Measurements from ENCODE around the gene CPLX3.

The CPLX3 gene

DNA sequence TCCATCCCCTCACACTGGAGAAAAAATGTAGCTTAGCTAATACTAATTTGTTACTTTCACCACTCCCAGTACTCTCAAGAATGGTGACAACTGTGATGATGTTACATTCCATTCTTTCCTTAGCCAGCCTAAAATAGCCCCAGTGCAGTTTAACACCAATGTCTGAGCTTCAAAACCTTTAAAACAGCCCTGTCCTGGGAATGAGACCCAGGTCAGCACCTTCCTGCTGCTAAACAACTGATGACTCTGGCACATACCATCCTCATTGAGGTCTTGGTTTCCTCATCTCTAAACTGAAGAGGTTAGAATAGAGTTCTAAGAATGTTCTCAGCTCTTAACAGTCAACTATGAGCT, 42.9 kb downstream of the CPLX3 start:
- ChIA-PET CTCF (interaction anchor here (1.0 to 2.1 kb wide), 8 partner anchors 10 to 88 kb away, joined by 3 to 21 read pairs (median 4); no protein-coding TSS in a partner anchor), POLR2A (no interaction called here)
- TF ChIP-seq, protein P1, sequence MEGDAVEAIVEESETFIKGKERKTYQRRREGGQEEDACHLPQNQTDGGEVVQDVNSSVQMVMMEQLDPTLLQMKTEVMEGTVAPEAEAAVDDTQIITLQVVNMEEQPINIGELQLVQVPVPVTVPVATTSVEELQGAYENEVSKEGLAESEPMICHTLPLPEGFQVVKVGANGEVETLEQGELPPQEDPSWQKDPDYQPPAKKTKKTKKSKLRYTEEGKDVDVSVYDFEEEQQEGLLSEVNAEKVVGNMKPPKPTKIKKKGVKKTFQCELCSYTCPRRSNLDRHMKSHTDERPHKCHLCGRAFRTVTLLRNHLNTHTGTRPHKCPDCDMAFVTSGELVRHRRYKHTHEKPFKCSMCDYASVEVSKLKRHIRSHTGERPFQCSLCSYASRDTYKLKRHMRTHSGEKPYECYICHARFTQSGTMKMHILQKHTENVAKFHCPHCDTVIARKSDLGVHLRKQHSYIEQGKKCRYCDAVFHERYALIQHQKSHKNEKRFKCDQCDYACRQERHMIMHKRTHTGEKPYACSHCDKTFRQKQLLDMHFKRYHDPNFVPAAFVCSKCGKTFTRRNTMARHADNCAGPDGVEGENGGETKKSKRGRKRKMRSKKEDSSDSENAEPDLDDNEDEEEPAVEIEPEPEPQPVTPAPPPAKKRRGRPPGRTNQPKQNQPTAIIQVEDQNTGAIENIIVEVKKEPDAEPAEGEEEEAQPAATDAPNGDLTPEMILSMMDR (IDR thresholded peaks at IDR 0.05; ENCODE audit: insufficient read depth, low read length, missing control alignments), result no peak
- no peak overlapping the region for H3K4me3 ChIP-seq (ENCODE audit: low read depth, low read length)
- DNase-seq (ENCODE audit: low read depth, low spot score), result no peak

- ChIA-PET POLR2A (no interaction called here), CTCF (interaction anchor here (1.0 to 2.1 kb wide), 8 partner anchors 11 to 89 kb away, joined by 3 to 21 read pairs (median 4); no protein-coding TSS in a partner anchor)
- TF ChIP-seq, protein P1 (IDR thresholded peaks at IDR 0.05; ENCODE audit: insufficient read depth, low read length, missing control alignments), result no peak
- DNase-seq (ENCODE audit: low read depth, low spot score), result no peak
- H3K4me3 ChIP-seq (ENCODE audit: low read depth, low read length), result no peak overlapping the region
Measured at GRCh38 chr15:74869726-74870407, 43.4 kb downstream of the CPLX3 start.

GRCh38 chr15:74870436-74871215, 44.2 kb downstream of the CPLX3 start:
- TF ChIP-seq, protein P1 (IDR thresholded peaks at IDR 0.05; ENCODE audit: insufficient read depth, low read length, missing control alignments), result no peak
- DNase-seq (ENCODE audit: low read depth, low spot score), result no peak
- H3K4me3 ChIP-seq (ENCODE audit: low read depth, low read length), result no peak overlapping the region
- ChIA-PET POLR2A (interaction anchor here (1.0 kb wide), 1 partner anchor 35 kb away, joined by 3 read pairs; no protein-coding TSS in a partner anchor), CTCF (interaction anchor here (0.9 to 2.1 kb wide), 8 partner anchors 12 to 90 kb away, joined by 3 to 21 read pairs (median 4); no protein-coding TSS in a partner anchor)

DNA sequence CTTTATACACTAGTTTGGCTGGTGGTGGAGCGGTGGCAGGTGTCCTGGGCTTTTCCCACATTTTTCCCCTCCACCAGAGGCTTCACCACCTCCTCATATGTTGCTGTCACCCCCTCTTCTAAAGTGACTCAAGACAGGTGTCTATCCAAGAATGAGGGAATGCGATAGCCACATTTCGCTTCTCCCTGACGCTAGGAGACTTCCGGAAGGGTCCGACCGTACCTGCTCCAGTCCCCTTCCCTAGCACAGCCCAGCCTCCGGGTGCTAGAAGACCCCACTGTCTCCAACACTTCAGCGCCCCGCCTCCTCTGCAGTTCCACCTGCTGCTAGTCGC, 46.2 kb downstream of the CPLX3 start:
- TF ChIP-seq, protein P1 (IDR thresholded peaks at IDR 0.05; ENCODE audit: insufficient read depth, low read length, missing control alignments), result no peak
- CTCF ChIA-PET, result interaction anchor here (0.7 to 3.7 kb wide), 2 partner anchors 15 to 29 kb away, joined by 4 to 21 read pairs; no protein-coding TSS in a partner anchor
- DNase-seq (ENCODE audit: low read depth, low spot score), result no peak
- POLR2A ChIA-PET, result interaction anchor here (1.0 kb wide), 1 partner anchor 25 kb away, joined by 3 read pairs; no protein-coding TSS in a partner anchor
- peak overlapping the region; percentile 93 for H3K4me3 ChIP-seq (ENCODE audit: low read depth, low read length)

DNA sequence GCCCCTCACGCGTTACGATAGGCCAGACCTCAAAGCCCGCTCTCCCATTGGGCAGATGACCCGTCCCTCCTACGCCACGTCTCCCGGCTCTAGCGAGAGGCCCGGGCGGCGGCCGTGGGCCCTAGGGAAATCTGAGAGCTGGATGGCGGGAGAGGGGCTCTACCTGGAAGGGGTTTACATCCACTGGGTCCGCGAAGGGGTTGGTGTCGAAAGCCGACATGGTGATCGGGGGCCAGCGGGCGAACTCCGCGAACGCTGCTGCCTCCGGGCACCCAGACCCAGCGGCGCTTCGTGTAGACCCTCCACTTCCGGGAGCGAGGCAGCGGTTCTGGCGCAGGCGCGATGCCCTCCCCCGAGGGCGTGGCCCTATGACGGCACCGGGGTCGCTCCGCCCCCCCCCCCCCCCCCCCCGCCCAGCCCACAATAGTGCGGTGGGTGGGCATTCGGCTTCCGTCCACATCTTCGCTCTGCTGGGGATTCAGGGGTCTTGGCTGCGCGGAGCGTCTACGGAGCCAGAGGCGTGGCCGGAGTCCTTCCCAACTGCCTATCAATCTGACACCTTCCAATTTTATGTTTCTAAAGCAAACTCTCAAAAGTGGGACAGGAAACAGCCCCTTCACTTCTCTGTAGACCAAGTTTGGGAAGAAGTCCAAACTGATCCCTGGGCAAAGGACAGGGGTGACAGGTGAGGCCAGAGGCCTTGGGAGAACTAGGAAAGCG, 46.8 kb downstream of the CPLX3 start, which contains the start of gene SCAMP2:
TSS of gene SCAMP2 (minus strand) at position 330 of the 720 bp plus-strand sequence. CDS start at position 220, 110 bp downstream.
- POLR2A ChIA-PET, result no interaction called here
- CTCF ChIA-PET, result interaction anchor here (0.7 to 3.7 kb wide), 2 partner anchors 15 to 28 kb away, joined by 4 to 21 read pairs; no protein-coding TSS in a partner anchor
- TF ChIP-seq, protein P1 (IDR thresholded peaks at IDR 0.05; ENCODE audit: insufficient read depth, low read length, missing control alignments), result no peak

More for the DNA sequence above, 46.8 kb downstream of the CPLX3 start, which contains the start of gene SCAMP2:
- peak within 1 kb of the TSS; percentile 93 for H3K4me3 ChIP-seq (ENCODE audit: low read depth, low read length)
- peak; percentile 63 for DNase-seq (ENCODE audit: low read depth, low spot score)

All from AG04449 (cell line).